Measurements from ENCODE around the gene ZNF565. TPM values are rescaled to one million over a fixed set of nuclear protein-coding genes. Genes with fewer than 3 reads are reported as not detected.
"Not testable (repeated sequence)": the region's sequence is repeated elsewhere in the genome, so short reads cannot be mapped to it uniquely, and the experiment has no call there.

Gene ZNF565

DNA sequence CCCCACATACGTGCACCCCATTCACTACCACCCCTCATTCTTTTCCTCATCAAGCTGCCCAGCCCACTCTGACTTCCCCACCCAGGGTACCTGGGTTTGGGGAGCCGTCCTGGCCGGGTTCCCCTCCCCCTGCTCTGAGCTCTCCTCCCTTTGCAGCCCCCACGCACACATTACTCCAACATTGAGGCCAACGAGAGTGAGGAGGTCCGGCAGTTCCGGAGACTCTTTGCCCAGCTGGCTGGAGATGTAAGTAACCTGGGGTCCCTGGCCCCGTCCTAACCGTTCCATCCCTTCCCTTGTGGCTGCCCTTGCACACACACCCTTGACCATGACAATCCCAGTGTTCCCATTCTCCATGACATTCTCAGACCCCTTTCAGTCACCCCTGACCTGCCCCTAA lies 72.0 kb downstream of the ZNF565 start:
- Histone ChIP-seq H3K4me3 (ENCODE audit: low read length) (no peak overlapping the region), H3K36me3 (ENCODE audit: insufficient read depth, low read length) (peaks cover 58% of the 10 kb centered on the region), H3K9ac (ENCODE audit: low read depth, low read length) (no peak overlapping the region), H3K9me3 (replicated peaks; ENCODE audit: low read length) (no peaks in the 10 kb centered on the region), H3K4me2 (ENCODE audit: low read length) (no peak overlapping the region), H3K27me3 (ENCODE audit: control insufficient read depth, insufficient read depth, low read length) (no peaks in the 10 kb centered on the region), H3K4me1 (ENCODE audit: control insufficient read depth, insufficient read depth, low read length) (peaks cover 16% of the 10 kb centered on the region)

DNA sequence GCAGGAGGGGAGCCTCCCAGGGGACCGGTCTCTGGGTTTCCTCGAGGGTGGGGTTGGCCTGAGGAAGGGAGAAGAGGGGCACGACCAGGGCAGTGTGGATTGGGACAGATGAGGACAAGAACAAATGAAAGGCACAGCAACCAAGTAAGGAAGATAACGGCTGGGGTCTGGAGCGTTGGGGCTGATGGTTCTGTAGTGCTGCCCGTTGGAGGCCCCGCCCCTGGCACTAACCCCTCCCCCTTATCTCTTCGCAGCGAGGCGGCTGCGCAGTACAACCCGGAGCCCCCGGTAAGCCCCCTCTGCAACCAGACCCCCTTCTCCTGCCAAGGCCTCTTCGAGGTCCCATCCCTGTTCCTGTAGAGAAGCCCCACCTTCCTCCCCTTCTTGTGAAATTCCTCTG lies 72.4 kb downstream of the ZNF565 start:
- H3K4me1 ChIP-seq (ENCODE audit: control insufficient read depth, insufficient read depth, low read length), result peaks cover 20% of the 10 kb centered on the region
- H3K4me3 ChIP-seq (ENCODE audit: low read length), result peak overlapping the region; percentile 67
- H3K9me3 ChIP-seq (replicated peaks; ENCODE audit: low read length), result no peaks in the 10 kb centered on the region
- no peaks in the 10 kb centered on the region for H3K27me3 ChIP-seq (ENCODE audit: control insufficient read depth, insufficient read depth, low read length)
- peak overlapping the region; percentile 76 for H3K4me2 ChIP-seq (ENCODE audit: low read length)
- H3K9ac ChIP-seq (ENCODE audit: low read depth, low read length), result no peak overlapping the region
- H3K36me3 ChIP-seq (ENCODE audit: insufficient read depth, low read length), result peaks cover 54% of the 10 kb centered on the region

DNA sequence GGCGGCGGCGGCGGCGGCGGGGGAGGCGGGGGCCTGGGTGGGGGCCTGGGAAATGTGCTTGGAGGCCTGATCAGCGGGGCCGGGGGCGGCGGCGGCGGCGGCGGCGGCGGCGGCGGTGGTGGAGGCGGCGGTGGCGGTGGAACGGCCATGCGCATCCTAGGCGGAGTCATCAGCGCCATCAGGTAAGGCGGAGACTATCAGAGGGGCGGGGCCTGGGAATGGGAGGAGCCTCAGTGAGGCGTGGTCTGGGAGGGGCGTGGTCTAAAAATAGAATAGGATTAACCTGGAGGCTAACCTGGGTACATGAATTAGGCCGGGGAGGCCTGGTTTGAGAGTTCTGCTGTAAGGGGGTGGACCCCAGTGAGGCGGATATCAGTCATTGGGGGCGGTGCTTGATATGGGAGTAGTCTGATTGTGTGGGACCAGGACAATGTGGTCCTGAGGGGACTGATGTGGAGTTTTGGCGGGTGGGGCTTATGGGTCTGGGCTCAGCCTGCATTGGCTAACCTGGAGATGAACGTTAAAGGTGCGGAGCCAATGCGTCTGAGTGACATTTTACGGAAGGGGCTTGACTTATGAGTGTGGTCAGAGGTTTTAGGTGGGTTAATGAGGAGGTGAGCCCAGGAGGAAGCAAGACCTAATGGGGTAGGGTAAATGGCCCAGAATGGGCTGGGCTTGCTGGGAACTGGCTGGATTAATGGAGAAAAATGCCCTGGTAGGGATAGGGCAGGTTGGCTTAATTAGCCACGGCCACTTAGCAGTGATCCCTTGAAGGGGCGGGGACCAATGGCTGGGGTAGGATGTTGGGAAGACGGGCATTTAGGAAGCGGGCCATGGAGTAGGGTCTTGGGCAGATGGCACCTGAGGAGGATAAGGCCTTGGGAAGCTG lies 73.2 kb downstream of the ZNF565 start:
- Histone ChIP-seq H3K4me3 (ENCODE audit: low read length) (peak overlapping the region; percentile 100), H3K9ac (ENCODE audit: low read depth, low read length) (peak overlapping the region; percentile 100), H3K9me3 (replicated peaks; ENCODE audit: low read length) (no peaks in the 10 kb centered on the region), H3K36me3 (ENCODE audit: insufficient read depth, low read length) (peaks cover 47% of the 10 kb centered on the region), H3K4me2 (ENCODE audit: low read length) (peak overlapping the region; percentile 100), H3K27me3 (ENCODE audit: control insufficient read depth, insufficient read depth, low read length) (no peaks in the 10 kb centered on the region), H3K4me1 (ENCODE audit: control insufficient read depth, insufficient read depth, low read length) (peaks cover 28% of the 10 kb centered on the region)

DNA sequence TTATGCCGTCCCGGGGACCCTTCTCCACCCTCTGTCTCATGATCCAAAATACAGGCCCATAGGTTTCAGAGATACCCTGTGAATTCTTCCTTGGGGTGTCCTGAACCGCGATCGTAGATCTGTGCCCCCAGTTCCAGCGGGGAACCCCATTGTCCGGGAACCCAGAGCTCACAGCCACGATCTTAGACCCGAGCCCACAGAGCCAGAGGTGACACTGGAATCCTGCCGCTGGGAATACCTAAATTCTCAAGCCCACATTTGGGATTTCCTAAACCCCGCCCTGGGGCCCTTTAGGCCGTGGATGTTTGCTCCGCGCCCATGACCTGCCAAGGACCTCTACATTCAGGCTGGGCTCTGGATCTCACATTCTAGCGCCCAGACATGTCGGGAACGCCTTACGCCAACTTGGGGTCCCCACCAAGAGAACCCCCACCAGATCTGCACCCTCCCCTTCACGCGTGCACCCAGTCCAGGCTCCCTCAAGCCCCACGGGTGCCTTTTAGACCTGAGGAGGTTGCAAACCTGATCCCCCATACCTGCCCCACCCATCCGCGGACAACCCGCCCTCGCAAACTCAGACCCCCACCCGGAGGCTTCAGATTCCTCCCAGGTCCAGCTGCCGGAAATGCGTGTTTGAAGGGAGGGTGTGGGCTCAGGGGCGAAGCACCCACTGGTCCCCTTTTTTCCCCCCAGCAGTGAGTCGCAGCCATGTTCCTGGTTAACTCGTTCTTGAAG lies 74.0 kb downstream of the ZNF565 start:
- Histone ChIP-seq H3K4me3 (ENCODE audit: low read length) (peak overlapping the region; percentile 100), H3K36me3 (ENCODE audit: insufficient read depth, low read length) (peaks cover 39% of the 10 kb centered on the region), H3K4me2 (ENCODE audit: low read length) (peak overlapping the region; percentile 100), H3K27me3 (ENCODE audit: control insufficient read depth, insufficient read depth, low read length) (no peaks in the 10 kb centered on the region), H3K9me3 (replicated peaks; ENCODE audit: low read length) (no peaks in the 10 kb centered on the region), H3K9ac (ENCODE audit: low read depth, low read length) (peak overlapping the region; percentile 100), H3K4me1 (ENCODE audit: control insufficient read depth, insufficient read depth, low read length) (peaks cover 33% of the 10 kb centered on the region)

DNA sequence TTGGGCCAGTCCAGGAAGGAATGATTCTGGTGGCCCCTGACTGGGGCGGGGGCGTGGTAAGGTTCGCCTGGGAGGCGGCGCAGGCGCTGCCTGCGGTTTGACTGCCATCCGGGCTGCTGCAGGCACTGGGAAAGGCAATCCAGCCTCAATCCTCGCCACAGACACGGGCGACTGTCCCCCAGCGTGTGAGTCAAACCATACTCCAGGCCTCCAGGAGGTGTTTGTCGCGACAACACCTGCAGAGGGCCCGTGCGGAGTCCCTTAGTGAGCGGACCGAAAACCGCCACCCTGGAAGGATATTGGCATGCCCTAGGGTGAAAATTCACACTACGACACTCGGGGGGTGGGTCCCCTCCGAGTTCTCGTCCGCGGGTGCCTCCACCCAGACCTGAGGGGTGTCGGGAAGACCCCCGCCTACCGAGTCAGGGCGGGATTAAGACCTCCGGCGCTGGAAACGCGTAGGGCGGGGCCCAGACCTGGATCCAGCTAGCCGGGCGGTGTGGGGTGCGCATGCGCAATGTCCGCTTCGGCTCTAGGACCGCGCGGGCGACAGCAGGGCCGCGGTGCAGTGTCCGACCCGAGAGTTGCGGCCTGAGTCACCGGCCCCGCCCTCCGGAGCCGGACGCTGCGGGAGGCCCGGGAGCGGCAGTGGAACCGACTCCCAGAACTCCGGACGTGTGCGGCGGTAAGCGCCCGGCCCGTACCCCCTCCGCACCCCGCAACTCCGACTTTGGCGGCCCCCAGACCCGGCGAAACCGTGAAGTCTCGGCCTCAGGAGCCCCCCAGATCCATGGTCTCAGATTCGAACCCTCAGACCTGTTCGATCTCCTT lies 74.8 kb downstream of the ZNF565 start, which contains the start of gene CAPNS1:
Gene CAPNS1 (plus strand): TSS at position 594 of the 831 bp plus-strand sequence. CDS start 946 bp downstream, outside the sequence.
- Histone ChIP-seq H3K27me3 (ENCODE audit: control insufficient read depth, insufficient read depth, low read length) (no peaks in the 10 kb centered on the region), H3K36me3 (ENCODE audit: insufficient read depth, low read length) (peaks cover 31% of the 10 kb centered on the region), H3K9ac (ENCODE audit: low read depth, low read length) (peak within 1 kb of the TSS; percentile 100), H3K4me1 (ENCODE audit: control insufficient read depth, insufficient read depth, low read length) (peaks cover 33% of the 10 kb centered on the region), H3K4me2 (ENCODE audit: low read length) (peak within 1 kb of the TSS; percentile 100), H3K9me3 (replicated peaks; ENCODE audit: low read length) (no peaks in the 10 kb centered on the region), H3K4me3 (ENCODE audit: low read length) (peak within 1 kb of the TSS; percentile 100)

DNA sequence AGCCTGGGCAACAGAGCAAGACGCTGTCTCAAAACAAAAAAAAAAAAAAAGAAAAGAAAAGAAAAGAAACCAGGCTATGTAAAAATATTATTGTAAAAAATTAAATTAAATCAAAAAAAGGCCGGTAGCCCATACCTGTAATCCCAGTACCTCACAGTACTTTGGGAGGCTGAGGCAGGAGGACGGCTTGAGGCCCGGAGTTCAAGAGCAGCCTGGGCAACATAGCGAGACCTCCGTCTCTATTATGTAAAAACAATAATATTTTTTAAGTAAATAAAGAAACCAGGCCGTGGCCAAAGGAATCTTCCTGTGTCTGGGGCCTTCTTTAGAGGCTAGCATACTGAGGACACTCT lies 75.4 kb downstream of the ZNF565 start:
- H3K36me3 ChIP-seq (ENCODE audit: insufficient read depth, low read length), result peaks cover 25% of the 10 kb centered on the region
- no peaks in the 10 kb centered on the region for H3K9me3 ChIP-seq (replicated peaks; ENCODE audit: low read length)
- peak overlapping the region; percentile 100 for H3K4me3 ChIP-seq (ENCODE audit: low read length)
- peaks cover 33% of the 10 kb centered on the region for H3K4me1 ChIP-seq (ENCODE audit: control insufficient read depth, insufficient read depth, low read length)
- peak overlapping the region; percentile 100 for H3K9ac ChIP-seq (ENCODE audit: low read depth, low read length)
- H3K4me2 ChIP-seq (ENCODE audit: low read length), result peak overlapping the region; percentile 100
- H3K27me3 ChIP-seq (ENCODE audit: control insufficient read depth, insufficient read depth, low read length), result no peaks in the 10 kb centered on the region

DNA sequence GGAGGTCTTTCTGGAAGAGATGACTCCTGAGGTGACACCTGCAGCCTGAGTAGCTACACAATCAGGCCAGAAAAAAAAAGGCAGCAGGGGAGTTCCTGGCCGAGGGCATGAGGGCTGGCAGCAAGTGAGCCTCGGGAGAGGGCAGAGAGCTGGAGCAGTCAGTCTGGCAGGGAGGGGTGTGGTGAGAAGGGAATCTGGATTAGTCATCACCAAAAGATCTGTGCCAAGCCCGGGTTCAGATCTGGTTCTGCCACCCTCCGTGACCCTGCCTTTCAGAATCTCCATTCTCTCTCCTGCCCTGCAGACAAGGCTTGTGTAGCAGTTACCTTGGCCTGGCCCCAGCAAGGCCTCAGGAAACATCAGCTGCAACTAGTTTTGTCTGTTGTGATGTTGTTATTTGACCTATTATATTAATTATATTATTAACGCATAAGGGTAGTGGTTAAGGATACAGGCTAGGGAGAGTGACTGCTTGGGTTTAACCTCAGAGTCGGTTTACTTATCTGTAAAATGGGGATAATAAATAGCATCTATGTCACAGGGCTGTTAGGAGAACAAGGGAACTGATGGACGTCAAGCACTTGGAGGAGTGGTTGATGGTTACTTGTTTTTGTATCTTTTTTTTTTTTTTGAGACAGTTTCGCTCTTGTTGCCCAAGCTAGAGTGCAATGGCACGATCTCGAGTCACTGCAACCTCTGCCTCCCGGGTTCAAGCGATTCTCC lies 77.3 kb downstream of the ZNF565 start:
- peaks cover 37% of the 10 kb centered on the region for H3K4me1 ChIP-seq (ENCODE audit: control insufficient read depth, insufficient read depth, low read length)
- H3K9ac ChIP-seq (ENCODE audit: low read depth, low read length), result peak overlapping the region; percentile 66
- peak overlapping the region; percentile 80 for H3K4me2 ChIP-seq (ENCODE audit: low read length)
- no peaks in the 10 kb centered on the region for H3K27me3 ChIP-seq (ENCODE audit: control insufficient read depth, insufficient read depth, low read length)
- peak overlapping the region; percentile 48 for H3K4me3 ChIP-seq (ENCODE audit: low read length)
- peaks cover 12% of the 10 kb centered on the region for H3K36me3 ChIP-seq (ENCODE audit: insufficient read depth, low read length)
- no peaks in the 10 kb centered on the region for H3K9me3 ChIP-seq (replicated peaks; ENCODE audit: low read length)

DNA sequence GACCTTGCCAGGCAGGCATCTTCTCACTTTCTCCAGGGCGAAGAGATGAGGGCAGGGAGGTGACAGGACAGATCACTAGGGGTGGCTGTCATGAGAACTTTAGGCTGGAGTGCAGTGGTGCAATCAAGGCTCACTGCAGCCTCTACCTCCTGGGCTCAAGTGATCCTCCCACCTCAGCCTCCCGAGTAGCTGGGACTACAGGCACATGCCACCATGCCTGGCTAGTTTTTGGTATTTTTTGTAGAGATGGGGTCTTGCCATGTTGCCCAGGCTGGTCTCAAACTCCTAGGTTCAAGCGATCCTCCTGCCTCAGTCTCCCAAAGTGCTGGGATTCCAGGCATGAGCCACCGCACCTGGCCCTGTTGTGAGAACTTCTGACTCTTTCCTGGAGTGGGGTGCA lies 79.6 kb downstream of the ZNF565 start:
- H3K27me3 ChIP-seq (ENCODE audit: control insufficient read depth, insufficient read depth, low read length); H3K4me2 ChIP-seq (ENCODE audit: low read length); H3K36me3 ChIP-seq (ENCODE audit: insufficient read depth, low read length); H3K9ac ChIP-seq (ENCODE audit: low read depth, low read length); H3K9me3 ChIP-seq (replicated peaks; ENCODE audit: low read length); H3K4me3 ChIP-seq (ENCODE audit: low read length): not testable (repeated sequence)
- H3K4me1 ChIP-seq (ENCODE audit: control insufficient read depth, insufficient read depth, low read length), result peaks cover 28% of the 10 kb centered on the region

Small RNAs within 50 kb of the gene (small RNA-seq; reads per million reads assigned to genes)
- not detected for gene RF00019

Data from skeletal muscle satellite cell (primary cell).